Body of pancreas (tissue), 4 donors: ENCODE results near the gene LBP. TPM values are rescaled to one million over a fixed set of nuclear protein-coding genes. Genes with fewer than 3 reads are reported as not detected.

ENCODE experiments used
- ATAC-seq: fragments of 150-250 bp; one replicate; pipeline ENCODE4 v1.9.1; 2016
- DNase-seq, 4 donors: peaks; one replicate each; pipeline ENCODE4 v3.0.0-alpha.2; 2019
- H3K27ac ChIP-seq, 4 donors: fragments of 200-600 bp; sonication (generic); 1 replicate in 3 of 4; 2 replicates in 1 of 4; pipeline versions ENCODE4 v1.5.1 to v1.6.1; 2016 to 2019; ENCODE audit warnings: mild to moderate bottlenecking in 1 of 4, mixed read lengths in 1 of 4, moderate library complexity in 1 of 4
- H3K27me3 ChIP-seq, 2 donors: fragments of 200-600 bp; sonication (generic); one replicate each; pipeline ENCODE4 v1.6.0; 2016; ENCODE audit warnings: mild to moderate bottlenecking in 1 of 2
- H3K36me3 ChIP-seq, 2 donors: fragments of 200-600 bp; sonication (generic); replicated peaks in 1 of 2; 2 replicates each; pipeline ENCODE4 v1.5.1; 2016; ENCODE audit warnings: low read depth in 2 of 2; ENCODE audit not compliant: insufficient read depth in 1 of 2
- H3K4me1 ChIP-seq: fragments of 200-600 bp; sonication (generic); one replicate; pipeline ENCODE4 v1.6.0; 2016
- H3K4me3 ChIP-seq, 2 donors: fragments of 200-600 bp; sonication (generic); 1 replicate in 1 of 2; 2 replicates in 1 of 2; pipeline ENCODE4 v1.5.1; 2016 to 2019
- H3K9me3 ChIP-seq, 3 donors: fragments of 200-600 bp; sonication (generic); 1 replicate in 2 of 3; 2 replicates in 1 of 3; pipeline ENCODE4 v1.5.1; 2016
- POLR2A ChIP-seq, 3 donors: fragments of 450-650 bp; IDR thresholded peaks; one replicate each; pipeline ENCODE4 v1.6.1; 2016; ENCODE audit warnings: antibody characterized with exemption in 3 of 3, mild to moderate bottlenecking in 2 of 3
- WGBS, 2 donors: methylation state at CpG; one replicate each; pipeline ENCODE4 v1.1.5; 2017; 5-methylcytosine and 5-hydroxymethylcytosine counted together
- intact Hi-C: fragments of 100-400 bp; cut with DNase I; formaldehyde crosslinking; loops from one replicate; pipeline ENCODE4 v1.15.1; 2023
- small RNA-seq: library from RNA; depleted of rRNA; stranded (forward); fragments of <200 nt; gene quantifications from one replicate; pipeline ENCODE3, GENCODE V24; 2016
- total RNA-seq, 2 donors: library from RNA; depleted of rRNA; stranded (reverse); fragments of >200 nt; gene quantifications; one replicate each; pipeline ENCODE4 v1.1.0, GENCODE V29; 2016
- TF ChIP-seq, protein P1 (sequence below), 7 experiments: fragments of 450-650 bp in 4 of 7; fragments of 200-600 bp in 3 of 7; sonication (generic) in 3 of 7; IDR thresholded peaks; one replicate each; pipeline ENCODE4 v1.5.1; 2016 to 2019; ENCODE audit warnings: antibody characterized with exemption in 7 of 7

Gene LBP
- total RNA-seq, 2 donors from 2014 or later: 0.66 TPM; not detected in 1

DNA sequence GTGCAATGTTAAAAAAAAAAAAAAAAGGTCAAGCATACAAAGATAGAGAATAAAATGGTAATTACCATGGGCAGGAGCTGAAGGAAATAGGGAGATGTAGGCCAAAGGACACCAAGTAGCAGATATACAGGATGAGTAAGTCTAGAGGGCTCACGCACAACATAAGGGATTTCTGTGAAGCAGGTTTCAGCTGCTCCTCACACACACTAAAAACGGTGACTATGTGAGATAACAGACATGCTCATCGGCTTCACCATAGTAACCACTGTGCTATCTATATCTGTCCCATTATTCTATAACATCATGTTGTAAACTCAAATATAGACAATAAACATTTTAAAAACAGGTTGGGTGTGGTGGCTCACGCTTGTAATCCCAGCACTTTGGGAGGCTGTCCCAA is 77.3 kb downstream of the LBP start:
- intact Hi-C loops: no loop called here
- DNase-seq: no peak
- ATAC-seq: no peak

DNA sequence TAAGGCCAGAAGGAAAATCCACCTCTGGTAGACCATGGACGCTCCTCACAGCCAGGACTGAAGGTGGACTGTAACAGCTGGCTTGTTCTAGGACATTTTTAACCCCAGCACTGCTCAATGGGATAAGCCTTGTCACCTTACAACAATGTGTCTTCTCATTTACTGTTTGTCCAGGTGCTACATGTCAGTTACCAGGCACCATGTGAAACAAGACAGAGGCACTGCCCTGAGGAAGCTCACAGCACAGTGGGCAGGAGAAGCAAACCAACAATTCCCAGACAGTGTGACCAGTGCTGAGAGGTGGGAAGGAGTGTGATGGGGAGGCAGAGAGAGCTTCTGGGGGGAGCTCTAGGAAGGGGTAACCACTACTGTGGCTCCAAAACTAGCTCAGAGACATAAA is 78.1 kb downstream of the LBP start:
- H3K36me3 ChIP-seq: peaks cover 21 to 64% of the 10 kb centered on the region in 2 donors
- no peak overlapping the region for H3K4me3 ChIP-seq
- no peak for ATAC-seq
- H3K9me3 ChIP-seq: no peaks in the 10 kb centered on the region
- H3K4me1 ChIP-seq: no peaks in the 10 kb centered on the region
- no peak overlapping the region for H3K27ac ChIP-seq
- DNase-seq: no peak
- intact Hi-C loops: no loop called here
- WGBS, 2 donors: 94 to 100% methylated on average over 1 of the region's 1 CpG
- TF ChIP-seq, protein P1, sequence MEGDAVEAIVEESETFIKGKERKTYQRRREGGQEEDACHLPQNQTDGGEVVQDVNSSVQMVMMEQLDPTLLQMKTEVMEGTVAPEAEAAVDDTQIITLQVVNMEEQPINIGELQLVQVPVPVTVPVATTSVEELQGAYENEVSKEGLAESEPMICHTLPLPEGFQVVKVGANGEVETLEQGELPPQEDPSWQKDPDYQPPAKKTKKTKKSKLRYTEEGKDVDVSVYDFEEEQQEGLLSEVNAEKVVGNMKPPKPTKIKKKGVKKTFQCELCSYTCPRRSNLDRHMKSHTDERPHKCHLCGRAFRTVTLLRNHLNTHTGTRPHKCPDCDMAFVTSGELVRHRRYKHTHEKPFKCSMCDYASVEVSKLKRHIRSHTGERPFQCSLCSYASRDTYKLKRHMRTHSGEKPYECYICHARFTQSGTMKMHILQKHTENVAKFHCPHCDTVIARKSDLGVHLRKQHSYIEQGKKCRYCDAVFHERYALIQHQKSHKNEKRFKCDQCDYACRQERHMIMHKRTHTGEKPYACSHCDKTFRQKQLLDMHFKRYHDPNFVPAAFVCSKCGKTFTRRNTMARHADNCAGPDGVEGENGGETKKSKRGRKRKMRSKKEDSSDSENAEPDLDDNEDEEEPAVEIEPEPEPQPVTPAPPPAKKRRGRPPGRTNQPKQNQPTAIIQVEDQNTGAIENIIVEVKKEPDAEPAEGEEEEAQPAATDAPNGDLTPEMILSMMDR (IDR thresholded peaks at IDR 0.05): no peak
- TF ChIP-seq POLR2A (IDR thresholded peaks at IDR 0.05): no peak
- H3K27me3 ChIP-seq: no peaks in the 10 kb centered on the region

More for the DNA sequence above, 77.3 kb downstream of the LBP start:
- TF ChIP-seq, protein P1 (IDR thresholded peaks at IDR 0.05): no peak
- no peak for TF ChIP-seq POLR2A (IDR thresholded peaks at IDR 0.05)
- no peaks in the 10 kb centered on the region for H3K27me3 ChIP-seq
- H3K4me3 ChIP-seq: no peak overlapping the region
- 76 to 77% methylated on average over 4 of the region's 4 CpGs for WGBS, 2 donors
- H3K36me3 ChIP-seq: peaks cover 21 to 60% of the 10 kb centered on the region in 2 donors
- H3K27ac ChIP-seq: no peak overlapping the region
- H3K9me3 ChIP-seq: no peaks in the 10 kb centered on the region
- no peaks in the 10 kb centered on the region for H3K4me1 ChIP-seq

- WGBS, 2 donors: 85 to 89% methylated on average over 12 to 13 of the region's 15 CpGs
- H3K27ac ChIP-seq: no peak overlapping the region
- no peaks in the 10 kb centered on the region for H3K9me3 ChIP-seq
- peaks cover 14 to 69% of the 10 kb centered on the region in 2 donors for H3K36me3 ChIP-seq
- H3K27me3 ChIP-seq: no peaks in the 10 kb centered on the region
- intact Hi-C loops: no loop called here
- ATAC-seq (no peak), DNase-seq (peak in 1 of 4 donors; percentile 8)
- H3K4me1 ChIP-seq: no peaks in the 10 kb centered on the region
- no peak overlapping the region for H3K4me3 ChIP-seq
- TF ChIP-seq, protein P1 (IDR thresholded peaks at IDR 0.05): no peak
- TF ChIP-seq POLR2A (IDR thresholded peaks at IDR 0.05): no peak
Measured at GRCh38 chr20:38426006-38426897, 80.0 kb downstream of the LBP start.

Small RNAs within 50 kb of the gene (small RNA-seq; reads per million reads assigned to genes)
- not detected for gene RF00056
- 3.1 reads per million, percentile 79 among the genes with 10 or more reads in this experiment for gene SNORA71B

Other genes with a start within 250 kb of the LBP start
- gene TGM2, start 181.2 kb upstream of the LBP start, total RNA-seq: 10 to 100 TPM; 17.1 to 27.5 TPM
- gene KIAA1755, start 85.7 kb upstream of the LBP start, total RNA-seq: under 1 TPM; 0.78 to 0.99 TPM
- not detected for gene BPI, start 42.3 kb upstream of the LBP start, total RNA-seq
- 10 to 100 TPM; 18.2 to 42.5 TPM for gene SNHG17, start 88.8 kb downstream of the LBP start, total RNA-seq
- 10 to 100 TPM; 23.1 to 24.4 TPM for gene RALGAPB, start 126.4 kb downstream of the LBP start, total RNA-seq
- not detected for gene ADIG, start 234.7 kb downstream of the LBP start, total RNA-seq